SK-N-SH (cell line): ENCODE measurements around the gene EDEM2. TPM values are rescaled to one million over a fixed set of nuclear protein-coding genes. Genes with fewer than 3 reads are reported as not detected.

Source experiments
- CTCF ChIA-PET: fragments of 300-600, 350-600 bp; formaldehyde crosslinking; extraction: SDS; loops from one replicate; lab custom pipeline; 2021; lab: Yijun Ruan, JAX
- POLR2A ChIA-PET: fragments of 350-600 bp; sonication (Branson Sonifier 250); formaldehyde crosslinking; extraction: SDS; loops from one replicate; lab custom pipeline; 2020; ENCODE audit warnings: antibody characterized with exemption, inconsistent platforms; lab: Yijun Ruan, JAX
- DNase-seq: peaks from one replicate; pipeline ENCODE4 v3.0.0; 2012
- H2AFZ ChIP-seq: fragments of 200-600 bp; sonication (generic); 2 replicates; pipeline ENCODE4 v1.8.1; 2016; ENCODE audit warnings: antibody characterized with exemption, mild to moderate bottlenecking, low read depth
- H3F3A ChIP-seq: fragments of 200-600 bp; sonication (generic); replicated peaks from 2 replicates; pipeline ENCODE3; 2016; ENCODE audit warnings: antibody characterized with exemption, mild to moderate bottlenecking; ENCODE audit not compliant: insufficient read depth
- H3K27ac ChIP-seq, 2 experiments: fragments of 200-500 bp in 1 of 2; fragments of 200-600 bp in 1 of 2; sonication (Bioruptor generic) in 1 of 2; sonication (generic), shearing (Covaris generic) in 1 of 2; 2 replicates each; pipeline versions ENCODE4 v1.5.1 to v1.6.1; 2014 to 2016; ENCODE audit warnings: low read depth in 2 of 2, inconsistent platforms in 1 of 2, low read length in 1 of 2, mild to moderate bottlenecking in 1 of 2, mixed read lengths in 1 of 2
- H3K27me3 ChIP-seq: fragments of 200-600 bp; sonication (generic), shearing (Covaris generic); 2 replicates; pipeline ENCODE4 v1.6.1; 2016; ENCODE audit warnings: mixed run types; ENCODE audit not compliant: insufficient read depth
- H3K36me3 ChIP-seq, 2 experiments: fragments of 200-500 bp in 1 of 2; fragments of 200-600 bp in 1 of 2; sonication (Bioruptor generic) in 1 of 2; sonication (generic) in 1 of 2; replicated peaks in 1 of 2; 2 replicates each; pipeline versions ENCODE3 to v1.5.1; 2014 to 2016; ENCODE audit warnings: low read length in 1 of 2, mild to moderate bottlenecking in 1 of 2; ENCODE audit not compliant: insufficient read depth in 2 of 2, control insufficient read depth in 1 of 2
- H3K4me1 ChIP-seq, 2 experiments: fragments of 200-500 bp in 1 of 2; fragments of 200-600 bp in 1 of 2; sonication (Bioruptor generic) in 1 of 2; sonication (generic), shearing (Covaris generic) in 1 of 2; 2 replicates each; pipeline versions ENCODE4 v1.5.1 to v1.6.1; 2014 to 2016; ENCODE audit warnings: low read depth in 1 of 2, low read length in 1 of 2, mixed run types in 1 of 2; ENCODE audit not compliant: insufficient read depth in 2 of 2, control insufficient read depth in 1 of 2
- H3K4me2 ChIP-seq: fragments of 200-600 bp; sonication (generic), shearing (Covaris generic); 2 replicates; pipeline ENCODE4 v1.6.1; 2017; ENCODE audit warnings: mixed run types
- H3K4me3 ChIP-seq, 2 experiments: fragments of 200-500 bp in 1 of 2; fragments of 200-600 bp in 1 of 2; sonication (Bioruptor generic) in 1 of 2; sonication (generic), shearing (Covaris generic) in 1 of 2; 2 replicates each; pipeline versions ENCODE4 v1.5.1 to v1.8.1; 2014 to 2016; ENCODE audit warnings: low read depth in 2 of 2, inconsistent platforms in 1 of 2, low read length in 1 of 2, mild to moderate bottlenecking in 1 of 2, mixed read lengths in 1 of 2, moderate library complexity in 1 of 2
- H3K79me2 ChIP-seq: fragments of 200-600 bp; sonication (generic); 2 replicates; pipeline ENCODE4 v1.8.1; 2017; ENCODE audit warnings: mild to moderate bottlenecking; ENCODE audit not compliant: insufficient read depth
- H3K9ac ChIP-seq: fragments of 200-600 bp; sonication (generic); 2 replicates; pipeline ENCODE4 v1.6.1; 2017; ENCODE audit warnings: mixed run types
- H3K9me2 ChIP-seq: fragments of 200-600 bp; sonication (generic); 2 replicates; pipeline ENCODE4 v1.6.1; 2017; ENCODE audit warnings: mixed run types
- H3K9me3 ChIP-seq: fragments of 200-600 bp; sonication (generic); 2 replicates; pipeline ENCODE4 v1.6.1; 2017; ENCODE audit warnings: mixed run types, mild to moderate bottlenecking, moderate library complexity
- H4K20me1 ChIP-seq: fragments of 200-600 bp; sonication (generic); 2 replicates; pipeline ENCODE4 v1.6.1; 2017; ENCODE audit warnings: mild to moderate bottlenecking, mixed run types; ENCODE audit not compliant: insufficient read depth
- CTCF ChIP-seq: fragments of 200-600 bp; sonication (generic); IDR thresholded peaks from 2 replicates; pipeline ENCODE4 v1.6.1; 2017; ENCODE audit warnings: antibody characterized with exemption, mild to moderate bottlenecking, moderate library complexity
- ELF1 ChIP-seq: IDR thresholded peaks from 2 replicates; pipeline ENCODE4 v1.4.0; 2012
- FOSL2 ChIP-seq: IDR thresholded peaks from 2 replicates; pipeline ENCODE4 v1.4.0; 2012; ENCODE audit warnings: low read depth, mild to moderate bottlenecking, moderate library complexity, borderline replicate concordance
- FOXJ3 ChIP-seq: sonication (generic); formaldehyde crosslinking; IDR thresholded peaks from 2 replicates; pipeline ENCODE4 v1.5.1; 2020; ENCODE audit warnings: mild to moderate bottlenecking, missing genetic modification reagents
- FOXM1 ChIP-seq: IDR thresholded peaks from 2 replicates; pipeline ENCODE4 v1.4.0; 2012; ENCODE audit warnings: low read depth, mild to moderate bottlenecking
- GATA2 ChIP-seq: sonication (generic); formaldehyde crosslinking; IDR thresholded peaks from 2 replicates; pipeline ENCODE4 v1.5.0; 2020; ENCODE audit warnings: mild to moderate bottlenecking, missing genetic modification reagents
- NFIC ChIP-seq: IDR thresholded peaks from 2 replicates; pipeline ENCODE4 v1.4.0; 2012; ENCODE audit warnings: borderline replicate concordance
- NRF1 ChIP-seq: IDR thresholded peaks from 2 replicates; pipeline ENCODE4 v1.6.1; 2012; ENCODE audit warnings: low read depth, mild to moderate bottlenecking, low read length
- RAD21 ChIP-seq: IDR thresholded peaks from 2 replicates; pipeline ENCODE4 v1.6.1; 2012; ENCODE audit warnings: mild to moderate bottlenecking, low read length
- RCOR1 ChIP-seq: fragments of 150-350 bp; IDR thresholded peaks from 2 replicates; pipeline ENCODE4 v1.6.1; 2017; ENCODE audit warnings: antibody characterized with exemption, low read length
- SIN3A ChIP-seq: IDR thresholded peaks from 2 replicates; pipeline ENCODE4 v1.6.1; 2012; ENCODE audit warnings: low read depth, mild to moderate bottlenecking, low read length, moderate library complexity, borderline replicate concordance
- SMC3 ChIP-seq: IDR thresholded peaks from 2 replicates; pipeline ENCODE4 v1.6.1; 2012; ENCODE audit warnings: low read depth, low read length, improper control_type of control experiment
- TAF1 ChIP-seq: IDR thresholded peaks from 2 replicates; pipeline ENCODE4 v1.6.1; 2012; ENCODE audit warnings: low read depth, mild to moderate bottlenecking, low read length, moderate library complexity, borderline replicate concordance
- TCF12 ChIP-seq: IDR thresholded peaks from 2 replicates; pipeline ENCODE4 v1.4.0; 2012
- USF1 ChIP-seq: IDR thresholded peaks from 2 replicates; pipeline ENCODE4 v1.4.0; 2012; ENCODE audit warnings: low read depth, borderline replicate concordance
- USF2 ChIP-seq: fragments of 150-350 bp; IDR thresholded peaks from 2 replicates; pipeline ENCODE4 v1.6.1; 2017; ENCODE audit warnings: antibody characterized with exemption, low read length, low read depth, borderline replicate concordance
- YY1 ChIP-seq: IDR thresholded peaks from 2 replicates; pipeline ENCODE4 v1.4.0; 2012; ENCODE audit warnings: low read depth, mild to moderate bottlenecking
- WGBS: methylation state at CpG from one replicate; pipeline ENCODE4 v1.1.6; 2017; ENCODE audit warnings: low lambda C conversion rate; 5-methylcytosine and 5-hydroxymethylcytosine counted together
- polyA plus RNA-seq, 3 experiments: library from polyadenylated mRNA; depleted of rRNA; stranded (reverse); fragments of >200 nt; gene quantifications; 2 replicates each; pipeline ENCODE4 v1.2.3, GENCODE V29; 2012

Gene EDEM2
- polyA plus RNA-seq, 1 of the 3 experiments (the other 2 are of a cell fraction), result 34.3 TPM

GRCh38 chr20:35174458-35175216 lies 27.5 kb upstream of the EDEM2 start:
- peaks cover 5% of the 10 kb centered on the region for H3F3A ChIP-seq
- peak; percentile 74 for DNase-seq
- peaks cover 0 to 12% of the 10 kb centered on the region in 2 experiments; a peak in 1 of 4 replicates for H3K4me1 ChIP-seq
- H3K4me3 ChIP-seq, result no peak overlapping the region
- H3K4me2 ChIP-seq, result no peak overlapping the region
- H3K9ac ChIP-seq, result no peak overlapping the region
- no peaks in the 10 kb centered on the region for H3K27me3 ChIP-seq
- WGBS, result 94% methylated on average over 26 of the region's 49 CpGs
- H3K9me2 ChIP-seq, result no peaks in the 10 kb centered on the region
- no peaks in the 10 kb centered on the region for H4K20me1 ChIP-seq
- TF ChIP-seq TAF1, result no peak
- TF ChIP-seq, all 33 proteins: peak for 0
- H2AFZ ChIP-seq, result no peak overlapping the region
- ChIA-PET CTCF (no interaction called here), POLR2A (no interaction called here)
- no peaks in the 10 kb centered on the region for H3K79me2 ChIP-seq
- no peaks in the 10 kb centered on the region for H3K36me3 ChIP-seq
- H3K9me3 ChIP-seq, result no peaks in the 10 kb centered on the region
- H3K27ac ChIP-seq, result no peak overlapping the region

DNA sequence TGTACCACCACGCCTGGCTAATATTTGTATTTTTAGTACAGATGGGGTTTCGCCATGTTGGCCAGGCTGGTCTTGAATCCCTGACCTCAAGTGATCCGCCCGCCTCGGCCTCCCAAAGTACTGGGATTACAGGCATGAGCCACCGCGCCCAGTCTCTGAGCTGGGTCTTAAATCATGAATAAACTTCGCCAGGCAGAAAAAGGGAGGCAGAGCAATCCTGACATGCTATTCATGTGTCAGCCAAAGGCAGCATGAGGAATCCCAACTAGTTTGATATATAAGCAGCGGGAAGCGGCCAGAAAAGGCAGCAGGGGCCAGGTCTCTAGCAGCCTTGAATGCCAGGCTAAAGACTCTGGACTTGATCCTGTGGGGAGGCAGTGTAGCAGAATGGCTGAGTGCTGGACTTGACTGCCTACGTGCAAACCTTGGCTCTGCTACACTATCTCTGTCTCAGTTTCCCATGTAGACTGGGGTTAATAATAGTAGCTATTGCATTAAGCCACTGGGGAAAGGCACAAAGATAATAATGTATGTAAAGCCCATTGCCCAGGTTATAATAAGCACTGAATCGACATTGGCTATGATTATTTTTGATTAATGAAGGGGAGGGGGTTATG lies 26.5 kb upstream of the EDEM2 start:
- no peak for DNase-seq
- no peak overlapping the region for H3K4me2 ChIP-seq
- no peaks in the 10 kb centered on the region for H3K36me3 ChIP-seq
- H3K4me3 ChIP-seq, result no peak overlapping the region
- TF ChIP-seq RAD21 (no peak), SIN3A (no peak), RCOR1 (no peak), FOSL2 (no peak), NRF1 (no peak), NFIC (no peak), SMC3 (no peak)
- no peaks in the 10 kb centered on the region for H3K79me2 ChIP-seq
- WGBS, result 88% methylated on average over 12 of the region's 12 CpGs
- H3K9ac ChIP-seq, result no peak overlapping the region
- peaks cover 5% of the 10 kb centered on the region for H3F3A ChIP-seq
- CTCF ChIA-PET, result interaction anchor here (0.6 kb wide), 1 partner anchor 27 kb away, joined by 3 read pairs; no protein-coding TSS in a partner anchor
- peaks cover 0 to 12% of the 10 kb centered on the region in 2 experiments; a peak in 1 of 4 replicates for H3K4me1 ChIP-seq
- no peaks in the 10 kb centered on the region for H3K9me2 ChIP-seq
- no peaks in the 10 kb centered on the region for H3K27me3 ChIP-seq
- no peak overlapping the region for H3K27ac ChIP-seq
- H2AFZ ChIP-seq, result no peak overlapping the region
- POLR2A ChIA-PET, result no interaction called here
- no peaks in the 10 kb centered on the region for H4K20me1 ChIP-seq
- no peaks in the 10 kb centered on the region for H3K9me3 ChIP-seq

DNA sequence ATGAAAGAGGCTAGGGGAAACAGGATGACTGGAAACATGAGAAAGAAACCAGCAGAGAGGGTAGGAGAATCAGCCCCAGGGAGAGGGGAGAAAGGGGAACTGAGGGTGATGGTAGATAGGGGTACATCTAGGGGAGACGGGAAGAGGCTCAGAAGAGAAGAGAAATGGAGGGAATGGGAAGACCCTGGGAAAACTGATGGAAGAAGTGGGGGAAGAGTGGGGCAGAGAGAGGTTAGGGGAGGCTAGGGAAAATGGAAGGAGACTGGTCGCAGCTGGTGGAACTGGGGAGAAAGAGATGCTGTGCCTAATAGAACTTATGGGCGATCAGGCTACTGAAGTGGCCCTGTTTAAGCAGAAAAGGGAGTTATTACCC lies 25.3 kb upstream of the EDEM2 start:
- Histone ChIP-seq H3K27ac (peak overlapping the region in 1 of 2 experiments; percentile 58; a peak in 1 of 4 replicates), H3K9me3 (no peaks in the 10 kb centered on the region), H3K9me2 (no peaks in the 10 kb centered on the region), H4K20me1 (no peaks in the 10 kb centered on the region), H3K4me1 (peaks cover 0 to 12% of the 10 kb centered on the region in 2 experiments; a peak in 1 of 4 replicates), H3F3A (peaks cover 5% of the 10 kb centered on the region), H3K4me3 (peak overlapping the region; percentile 32 to 35; a peak in 3 of 4 replicates), H3K27me3 (no peaks in the 10 kb centered on the region), H2AFZ (peak overlapping the region; percentile 89), H3K36me3 (no peaks in the 10 kb centered on the region), H3K4me2 (peak overlapping the region; percentile 76), H3K9ac (peak overlapping the region; percentile 22; the same call in 1 of the 2 replicates), H3K79me2 (no peaks in the 10 kb centered on the region)
- DNase-seq, result peak; percentile 15
- CTCF ChIA-PET, result no interaction called here
- WGBS, result 82% methylated on average over 3 of the region's 3 CpGs
- POLR2A ChIA-PET, result no interaction called here
- TF ChIP-seq FOXM1 (no peak), TCF12 (no peak), CTCF (no peak), USF2 (no peak), GATA2 (CRISPR knock-in tag) (no peak), NRF1 (no peak), RCOR1 (no peak), SMC3 (no peak), TAF1 (no peak), ELF1 (no peak), FOXJ3 (CRISPR knock-in tag) (no peak), YY1 (no peak), USF1 (no peak)
- TF ChIP-seq, all 33 proteins: peak for 0
